HEK293T (cell line): Measurements from ENCODE around the gene MCOLN1.

Experiments used
- FOXM1 ChIP-seq: fragments of 450-650 bp; IDR thresholded peaks from 2 replicates; pipeline ENCODE4 v1.6.1; 2017; ENCODE audit warnings: mild to moderate bottlenecking, borderline replicate concordance
- NFRKB ChIP-seq: fragments of 450-650 bp; IDR thresholded peaks from 2 replicates; pipeline ENCODE4 v1.6.1; 2016; ENCODE audit warnings: mild to moderate bottlenecking, moderate library complexity
- SP1 ChIP-seq: fragments of 450-650 bp; IDR thresholded peaks from 2 replicates; pipeline ENCODE4 v1.6.1; 2017

- TF ChIP-seq FOXM1, result no peak
- TF ChIP-seq SP1, result no peak
- TF ChIP-seq NFRKB, result no peak
These were observed 2.0 kb upstream of the MCOLN1 start for GRCh38 chr19:7520131-7521051.
